Keratinocyte (primary cell): ENCODE measurements around the gene PNMA6E. TPM values are rescaled to one million over a fixed set of nuclear protein-coding genes. Genes with fewer than 3 reads are reported as not detected.

Source experiments
- DNase-seq: peaks from one replicate; pipeline ENCODE4 v3.0.0-alpha.2; 2011; ENCODE audit warnings: low read depth, missing footprints, low spot score
- FAIRE-seq: peaks from 2 replicates; lab custom pipeline; 2011; peaks lifted over from hg19 to GRCh38; lab: Jason Lieb, UNC
- H2AFZ ChIP-seq: 2 replicates; pipeline ENCODE4 v1.6.0; 2012; ENCODE audit warnings: low read length, control low read depth, inconsistent platforms; ENCODE audit not compliant: control insufficient read depth
- H3K27ac ChIP-seq: 2 replicates; pipeline ENCODE4 v1.5.1; 2011; ENCODE audit warnings: low read length; ENCODE audit not compliant: control insufficient read depth, insufficient read depth
- H3K27me3 ChIP-seq: 3 replicates; pipeline ENCODE4 v1.6.0; 2011; ENCODE audit warnings: low read length; ENCODE audit not compliant: control insufficient read depth, insufficient read depth; ENCODE audit errors: extremely low read depth
- H3K36me3 ChIP-seq, 2 experiments: 2 replicates in 1 of 2; 3 replicates in 1 of 2; pipeline ENCODE4 v1.5.1; 2011; ENCODE audit warnings: low read length in 2 of 2, mild to moderate bottlenecking in 1 of 2; ENCODE audit not compliant: control insufficient read depth in 2 of 2, insufficient read depth in 2 of 2; ENCODE audit errors: extremely low read depth in 1 of 2
- H3K4me1 ChIP-seq: 3 replicates; pipeline ENCODE4 v1.5.1; 2011; ENCODE audit warnings: low read length; ENCODE audit not compliant: control insufficient read depth, insufficient read depth; ENCODE audit errors: extremely low read depth
- H3K4me2 ChIP-seq: 3 replicates; pipeline ENCODE4 v1.6.0; 2011; ENCODE audit warnings: low read depth, low read length; ENCODE audit not compliant: control insufficient read depth, insufficient read depth; ENCODE audit errors: extremely low read depth
- H3K4me3 ChIP-seq, 3 experiments: fragments of 200-600 bp in 1 of 3; sonication (generic) in 1 of 3; 2 replicates in 2 of 3; 3 replicates in 1 of 3; pipeline ENCODE4 v1.5.1; 2011 to 2016; ENCODE audit warnings: low read length in 3 of 3, mild to moderate bottlenecking in 3 of 3, control low read depth in 2 of 3, inconsistent platforms in 1 of 3, low read depth in 1 of 3, mixed read lengths in 1 of 3, mixed run types in 1 of 3, moderate library complexity in 1 of 3; ENCODE audit not compliant: control insufficient read depth in 2 of 3, insufficient read depth in 2 of 3; ENCODE audit errors: extremely low read depth in 1 of 3
- H3K79me2 ChIP-seq: 2 replicates; pipeline ENCODE4 v1.6.0; 2012; ENCODE audit warnings: low read length; ENCODE audit not compliant: control insufficient read depth, insufficient read depth
- H3K9ac ChIP-seq: 3 replicates; pipeline ENCODE4 v1.6.0; 2011; ENCODE audit warnings: low read length; ENCODE audit not compliant: control insufficient read depth, insufficient read depth; ENCODE audit errors: extremely low read depth
- H3K9me1 ChIP-seq: 3 replicates; pipeline ENCODE4 v1.6.0; 2011; ENCODE audit warnings: low read length; ENCODE audit not compliant: control insufficient read depth, insufficient read depth; ENCODE audit errors: extremely low read depth
- H3K9me3 ChIP-seq: 2 replicates; pipeline ENCODE4 v1.5.1; 2012; ENCODE audit warnings: low read depth, low read length; ENCODE audit not compliant: control insufficient read depth
- H4K20me1 ChIP-seq: 3 replicates; pipeline ENCODE4 v1.6.0; 2011; ENCODE audit warnings: low read length; ENCODE audit not compliant: control insufficient read depth, insufficient read depth; ENCODE audit errors: extremely low read depth
- CTCF ChIP-seq, 3 experiments: IDR thresholded peaks in 1 of 3; conservative IDR thresholded peaks in 1 of 3; optimal IDR thresholded peaks in 1 of 3; 2 replicates in 2 of 3; 3 replicates in 1 of 3; pipeline versions ENCODE3 to v1.5.1; 2011; ENCODE audit warnings: low read length in 3 of 3, mild to moderate bottlenecking in 3 of 3, moderate library complexity in 2 of 3, control low read depth in 1 of 3, inconsistent platforms in 1 of 3; ENCODE audit not compliant: insufficient read depth in 2 of 3; ENCODE audit errors: extremely low read depth in 1 of 3
- EZH2 ChIP-seq: IDR thresholded peaks from one replicate; pipeline ENCODE4 v1.6.1; 2012; ENCODE audit warnings: inconsistent platforms, mild to moderate bottlenecking, low read length, moderate library complexity
- dilution Hi-C: fragments of 300-500 bp; cut with MboI; formaldehyde crosslinking; loops from one replicate; pipeline ENCODE4 v1.7.0; 2020; ENCODE audit warnings: low sequenced_read_pairs; ENCODE audit not compliant: extremely low pct_ligation_motif_present
- polyA plus RNA-seq, 5 experiments: library from polyadenylated mRNA; depleted of rRNA in 3 of 5; stranded (reverse) in 3 of 5; stranded (forward) in 1 of 5; unstranded in 1 of 5; fragments of >200 nt; gene quantifications; 1 replicate in 1 of 5; 2 replicates in 3 of 5; 3 replicates in 1 of 5; pipeline versions ENCODE4 v1.2.1 to v1.2.3, GENCODE V29; 2011 to 2012; ENCODE audit warnings: missing spikeins in 2 of 5, low read depth in 1 of 5, low replicate concordance in 1 of 5

The PNMA6E gene
- polyA plus RNA-seq, 1 donor (not counting 4 experiments of a cell fraction or from before 2014, with no cell fraction given), result not detected

DNA sequence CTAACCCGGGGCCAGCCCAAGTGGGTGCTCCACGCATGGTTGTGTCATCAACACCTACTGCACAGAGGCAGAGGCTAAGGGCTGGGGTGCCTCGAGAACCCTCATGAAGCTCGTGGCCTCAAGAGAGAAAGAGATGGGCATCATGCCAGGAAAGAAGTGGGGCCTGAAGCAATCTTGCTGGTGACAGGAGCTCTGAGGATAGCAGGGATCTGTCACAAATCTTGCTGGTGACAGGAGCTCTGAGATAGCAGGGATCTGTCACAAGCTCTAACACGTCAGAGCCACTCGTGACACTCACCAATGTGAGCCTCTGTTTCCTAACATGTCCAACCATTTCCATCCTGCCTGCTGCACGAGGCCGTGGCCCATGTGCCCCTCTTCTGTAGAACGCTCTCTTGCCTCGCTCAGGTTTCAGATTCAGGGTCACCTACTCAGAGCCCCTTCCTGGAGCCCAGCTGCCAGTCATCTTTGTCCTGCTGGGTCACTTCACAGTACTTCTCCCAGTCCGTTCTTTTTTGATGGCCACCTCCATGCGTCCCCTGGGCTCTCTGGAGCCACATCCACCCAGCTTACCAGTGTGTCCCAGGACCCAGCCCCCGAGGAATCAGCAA is 21.1 kb downstream of the PNMA6E start:
- no peaks in the 10 kb centered on the region for H3K36me3 ChIP-seq
- H3K27ac ChIP-seq, result no peak overlapping the region
- peaks cover 13% of the 10 kb centered on the region for H3K9me3 ChIP-seq
- dilution Hi-C loops, result no loop called here
- no peak overlapping the region for H2AFZ ChIP-seq
- FAIRE-seq, result no peak
- no peak overlapping the region for H3K4me2 ChIP-seq
- no peak overlapping the region for H3K4me3 ChIP-seq
- H4K20me1 ChIP-seq, result no peaks in the 10 kb centered on the region
- H3K27me3 ChIP-seq, result no peaks in the 10 kb centered on the region
- H3K9me1 ChIP-seq, result no peaks in the 10 kb centered on the region
- no peaks in the 10 kb centered on the region for H3K79me2 ChIP-seq
- no peak overlapping the region for H3K9ac ChIP-seq
- no peaks in the 10 kb centered on the region for H3K4me1 ChIP-seq
- TF ChIP-seq CTCF (optimal IDR thresholded peaks at IDR 0.05 in 1 of 3, IDR thresholded peaks at IDR 0.05 in 1 of 3, conservative IDR thresholded peaks at IDR 0.05 in 1 of 3; ENCODE audit: extremely low read depth in 1 of 3, insufficient read depth in 2 of 3, low read length in 3 of 3), result no peak
- DNase-seq, result no peak

DNA sequence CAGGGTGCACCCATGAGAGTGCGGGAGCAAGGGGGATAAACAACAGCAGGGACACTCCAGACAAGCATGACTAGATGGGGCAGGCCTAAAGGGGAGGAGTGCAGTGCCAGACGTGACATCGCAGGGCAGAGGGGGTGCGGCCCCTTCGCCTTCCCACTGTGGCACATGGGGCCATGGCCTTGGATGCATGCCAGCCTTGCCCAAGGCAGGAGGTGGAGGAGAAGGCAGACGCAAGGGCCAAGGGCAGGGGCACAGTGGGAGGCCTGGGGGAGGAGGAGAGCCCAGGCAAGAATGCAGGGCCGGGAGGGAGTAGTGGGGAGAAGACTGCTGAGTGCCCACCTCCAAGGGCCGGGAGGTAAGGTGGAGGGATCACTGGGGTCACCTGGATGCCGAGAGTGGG is 21.6 kb downstream of the PNMA6E start:
- Histone ChIP-seq H3K79me2 (no peaks in the 10 kb centered on the region), H3K9me1 (no peaks in the 10 kb centered on the region), H3K4me1 (no peaks in the 10 kb centered on the region), H3K27ac (no peak overlapping the region), H2AFZ (no peak overlapping the region), H3K4me3 (no peak overlapping the region), H3K4me2 (no peak overlapping the region), H3K27me3 (no peaks in the 10 kb centered on the region), H3K9me3 (peaks cover 13% of the 10 kb centered on the region), H3K36me3 (no peaks in the 10 kb centered on the region), H3K9ac (no peak overlapping the region), H4K20me1 (no peaks in the 10 kb centered on the region)
- dilution Hi-C loops, result no loop called here
- FAIRE-seq (no peak), DNase-seq (no peak)
- no peak for TF ChIP-seq EZH2
- no peak for TF ChIP-seq CTCF (optimal IDR thresholded peaks at IDR 0.05 in 1 of 3, IDR thresholded peaks at IDR 0.05 in 1 of 3, conservative IDR thresholded peaks at IDR 0.05 in 1 of 3; ENCODE audit: extremely low read depth in 1 of 3, insufficient read depth in 2 of 3, low read length in 3 of 3)
